Activated gamma-delta T cell treated with anti-CD3 and anti-CD28 coated beads, Interleukin-2, amount 50 U/mL, for 16 hours (primary cell): ENCODE data around the gene CFAP92.

ENCODE experiments used
- DNase-seq: peaks from one replicate; pipeline ENCODE4 v3.0.0-alpha.2; 2020; ENCODE audit warnings: low read depth

Gene CFAP92

DNA sequence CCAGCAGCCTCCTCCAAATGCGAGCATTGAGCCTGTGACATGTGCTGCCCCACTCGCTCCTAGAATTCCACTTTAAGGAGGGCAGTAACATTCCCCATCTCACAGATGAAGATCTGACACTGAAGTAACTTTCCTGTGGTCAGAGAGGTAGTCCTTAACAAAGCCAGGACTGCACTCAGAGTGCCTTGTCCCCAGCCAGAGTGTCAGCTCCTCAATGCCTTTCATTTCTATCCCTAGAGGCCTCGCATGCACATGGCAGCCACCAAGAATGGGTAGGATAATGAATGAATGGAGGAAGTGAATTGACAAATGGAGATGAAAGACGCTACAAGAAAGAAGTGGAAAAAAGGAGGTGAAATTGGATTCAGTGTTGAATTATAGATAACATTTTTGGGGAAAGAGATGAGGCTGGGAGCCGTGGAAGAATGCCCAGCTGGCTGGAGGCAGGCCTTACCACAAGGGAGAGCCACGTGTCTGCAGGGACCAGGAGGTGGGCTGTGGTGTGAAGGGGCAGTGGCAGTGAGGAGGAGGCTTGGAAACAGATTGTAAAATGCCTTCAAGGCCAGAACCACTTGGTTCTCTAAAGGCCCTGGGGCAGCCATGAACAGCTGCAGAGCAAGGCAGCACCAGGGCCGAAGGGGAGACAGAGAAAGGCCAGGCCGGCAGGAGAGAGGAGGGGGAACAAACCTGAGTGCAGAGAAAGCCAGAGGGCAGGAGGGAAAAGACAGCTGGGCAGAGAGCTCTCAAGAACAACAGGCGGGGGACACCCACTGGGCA, 10.4 kb downstream of the CFAP92 start:
- no peak for DNase-seq

DNA sequence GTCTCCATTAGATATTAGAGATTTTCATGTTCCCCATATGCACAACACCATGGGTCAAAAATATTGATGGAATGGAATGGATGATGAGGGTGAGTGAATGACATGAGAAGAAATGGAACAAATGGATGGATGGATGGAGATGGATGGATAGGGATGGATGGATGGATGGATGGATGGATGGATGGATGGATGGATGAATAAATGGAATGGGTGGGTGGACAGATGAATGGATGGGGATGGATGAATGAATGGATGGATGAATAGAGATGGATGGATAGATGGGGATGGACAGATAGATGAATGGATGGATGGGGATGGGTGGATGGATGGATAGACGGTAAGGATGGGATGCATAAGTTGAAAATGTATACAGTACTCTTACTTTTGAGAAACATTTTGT, 18.6 kb downstream of the CFAP92 start:
- no peak for DNase-seq

DNA sequence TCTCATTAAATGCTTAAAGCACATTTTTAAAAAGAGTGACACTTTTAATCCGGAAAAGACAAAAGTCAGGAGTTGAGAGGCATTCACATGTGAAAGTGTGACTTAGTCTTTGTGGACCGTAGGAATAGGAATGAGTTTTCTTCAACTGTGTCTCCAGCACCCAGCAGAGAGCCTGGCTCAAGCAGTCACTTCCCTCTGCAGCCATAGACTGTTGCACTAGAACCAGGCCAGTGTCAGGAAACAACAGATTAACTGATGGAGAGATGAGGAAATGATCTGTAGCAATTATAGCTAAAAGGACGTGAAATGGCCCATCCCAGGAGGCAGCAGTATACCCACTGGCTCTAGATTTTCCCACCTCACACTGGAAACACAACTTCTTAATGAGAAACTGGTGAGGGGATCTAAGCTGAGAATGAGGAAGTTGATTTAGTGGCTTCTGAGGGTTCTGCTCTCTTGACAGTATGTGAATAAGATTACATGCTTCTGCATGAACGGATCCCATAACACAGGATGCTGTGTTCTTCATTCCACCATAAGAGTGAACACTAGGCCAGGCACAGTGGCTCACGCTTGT, 19.8 kb downstream of the CFAP92 start:
- no peak for DNase-seq

DNA sequence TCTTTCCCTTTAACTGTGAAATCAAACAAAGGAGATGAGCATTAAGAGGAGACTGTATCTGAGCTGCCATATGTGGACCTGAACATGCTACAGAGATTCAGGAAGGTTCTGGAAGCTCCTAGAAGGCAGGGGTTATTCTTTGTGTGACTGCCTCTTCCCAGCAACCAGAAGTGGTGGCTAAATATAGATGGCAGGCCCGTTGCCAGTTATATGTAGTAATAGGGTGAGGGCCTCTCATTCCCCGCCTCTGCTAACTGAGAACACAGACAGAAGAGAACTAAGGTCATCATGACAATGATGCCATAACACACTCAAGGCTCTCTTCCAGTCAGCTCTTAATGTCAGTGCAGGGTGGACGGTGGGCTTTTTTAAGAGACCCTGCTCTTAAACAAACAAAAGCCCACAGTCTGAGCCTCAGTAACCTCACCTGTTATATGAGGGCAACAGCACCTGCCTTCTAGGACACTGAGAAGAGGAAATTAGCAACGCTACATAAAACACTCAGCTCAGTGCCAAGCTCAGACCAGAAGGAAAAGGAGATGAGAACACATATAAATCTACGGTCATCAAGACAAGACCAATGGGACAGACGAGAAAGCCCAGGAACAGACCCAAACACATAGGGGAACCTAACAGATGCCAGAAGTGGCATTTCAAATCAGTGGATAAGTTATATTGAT, 22.3 kb downstream of the CFAP92 start:
- no peak for DNase-seq

DNA sequence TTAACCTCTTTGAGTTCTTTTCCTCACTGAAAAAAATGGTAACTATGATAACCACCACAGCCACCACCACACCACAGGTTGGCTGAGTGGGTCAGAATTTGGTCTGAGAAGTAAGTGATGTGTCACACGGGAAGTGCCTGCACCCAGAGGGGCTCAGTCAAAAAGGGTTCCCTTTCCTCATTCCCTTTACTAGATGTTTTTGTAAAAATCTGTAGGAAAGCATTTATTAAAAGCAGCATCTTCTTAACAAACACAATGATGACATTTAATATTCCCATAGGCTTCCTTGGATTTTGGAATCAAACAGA, 23.2 kb downstream of the CFAP92 start:
- no peak for DNase-seq

DNA sequence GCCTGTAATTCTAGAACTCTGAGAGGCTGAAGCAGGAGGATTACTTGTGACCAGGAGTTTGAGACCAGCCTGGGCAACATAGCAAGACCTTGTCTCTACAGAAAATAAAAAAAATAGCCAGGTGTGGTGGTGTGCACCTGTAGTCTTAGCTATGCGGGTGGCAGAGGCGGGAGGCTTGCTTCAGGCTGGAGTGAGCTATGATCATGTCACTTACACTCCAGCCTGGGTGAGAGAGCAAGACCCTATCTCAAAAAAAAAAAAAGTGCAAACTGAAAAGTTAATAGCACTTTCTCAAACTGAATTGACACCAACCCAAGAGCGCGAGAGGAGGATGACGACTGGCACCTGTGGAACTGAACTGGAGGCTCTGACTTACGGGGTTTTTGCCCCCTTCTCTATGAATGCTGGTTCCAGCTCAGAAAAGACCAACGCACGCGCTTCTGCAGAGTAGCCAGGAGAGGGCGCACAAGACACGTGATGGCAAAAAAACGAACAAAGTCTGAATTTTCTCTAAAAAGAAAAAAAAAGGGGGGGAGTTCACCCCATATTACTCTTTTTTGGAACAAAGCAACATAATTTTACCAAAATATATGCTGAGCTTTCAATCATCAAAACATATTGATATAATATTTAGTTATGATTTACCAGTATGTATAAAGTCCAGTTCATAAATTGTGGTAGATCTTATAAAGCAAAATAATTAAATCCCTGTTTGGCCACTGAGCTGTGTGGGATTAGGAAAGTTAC, 23.7 kb downstream of the CFAP92 start:
- peak; percentile 39 for DNase-seq

DNA sequence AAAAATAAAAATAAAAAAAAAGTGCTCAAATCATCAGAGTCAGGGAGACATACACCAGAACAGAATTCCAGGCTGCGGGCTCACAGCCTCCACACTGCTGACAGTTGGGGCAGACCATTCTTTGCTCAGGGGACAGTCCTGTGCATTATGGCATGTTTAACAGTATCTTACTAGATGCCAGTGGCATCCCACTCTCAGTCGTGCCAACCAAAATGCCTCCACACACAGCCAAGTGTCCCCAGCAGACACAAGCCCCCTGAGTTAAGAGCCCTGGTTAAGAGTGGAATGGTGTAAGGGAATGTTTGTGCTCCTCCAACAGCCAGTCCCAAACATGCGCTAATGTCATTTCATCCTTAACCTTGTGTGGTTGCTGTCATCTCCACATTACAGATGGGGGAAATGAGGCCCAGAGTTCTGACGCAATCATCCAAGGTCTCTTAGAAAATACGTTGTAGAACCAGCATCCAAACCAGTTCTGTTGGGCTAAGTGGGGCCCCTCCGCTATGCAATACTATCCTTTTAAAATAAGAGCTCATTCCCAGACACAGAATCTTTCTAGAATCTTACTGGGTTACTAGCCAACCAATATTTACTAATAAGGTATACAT, 26.0 kb downstream of the CFAP92 start:
- no peak for DNase-seq

DNA sequence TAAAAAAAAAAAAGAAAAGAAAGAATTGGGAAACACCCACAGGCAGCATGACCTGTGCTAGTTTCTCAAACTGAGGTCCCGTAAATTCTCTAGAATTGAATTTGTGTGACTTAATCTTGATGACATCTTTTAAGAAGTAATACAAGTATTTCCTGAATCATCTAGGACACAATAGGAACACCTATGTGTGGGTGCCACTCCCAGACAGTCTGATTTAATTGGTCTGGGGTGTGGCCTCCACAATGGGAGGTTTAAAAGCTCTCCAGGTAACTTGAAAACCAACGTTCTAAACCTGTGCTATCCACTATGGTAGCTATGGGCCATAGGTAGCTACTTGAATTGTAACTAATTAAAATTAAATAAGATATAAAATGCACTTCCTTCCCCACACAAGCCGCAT, 28.1 kb downstream of the CFAP92 start:
- DNase-seq, result no peak

DNA sequence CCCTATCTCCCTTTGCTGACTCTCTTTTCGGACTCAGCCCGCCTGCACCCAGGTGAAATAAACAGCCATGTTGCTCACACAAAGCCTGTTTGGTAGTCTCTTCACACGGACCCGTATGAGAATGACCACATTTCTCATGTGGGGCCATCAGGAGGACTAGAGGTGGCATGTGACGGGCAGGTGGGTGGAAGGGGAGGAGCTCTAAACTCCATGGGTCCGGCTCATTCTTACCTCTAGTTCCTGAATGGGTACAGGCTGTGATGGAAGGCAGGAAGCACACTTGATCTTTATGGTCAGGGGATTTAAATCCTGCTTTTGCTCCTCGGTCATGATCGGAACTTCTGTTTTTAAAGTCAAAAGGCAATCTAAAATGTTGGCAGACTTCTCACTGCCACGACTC, 28.6 kb downstream of the CFAP92 start:
- no peak for DNase-seq

DNA sequence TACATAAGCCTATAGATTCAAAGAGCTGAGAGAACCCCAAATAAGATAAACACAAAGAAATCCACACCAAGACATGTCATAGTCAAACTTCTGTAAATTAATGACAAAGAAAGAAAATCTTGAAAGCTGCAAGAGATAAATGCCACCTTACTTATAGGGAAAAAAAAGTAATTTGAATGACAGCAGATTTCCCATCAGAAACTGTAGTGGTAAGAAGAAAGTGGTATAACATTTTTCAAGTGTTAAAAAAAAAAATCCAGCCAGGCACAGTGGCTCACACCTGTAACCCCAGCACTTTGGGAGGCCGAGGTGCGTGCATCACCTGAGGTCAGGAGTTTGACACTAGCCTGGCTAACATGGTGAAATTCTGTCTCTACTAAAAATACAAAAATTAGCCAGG, 37.4 kb downstream of the CFAP92 start:
- DNase-seq, result no peak

DNA sequence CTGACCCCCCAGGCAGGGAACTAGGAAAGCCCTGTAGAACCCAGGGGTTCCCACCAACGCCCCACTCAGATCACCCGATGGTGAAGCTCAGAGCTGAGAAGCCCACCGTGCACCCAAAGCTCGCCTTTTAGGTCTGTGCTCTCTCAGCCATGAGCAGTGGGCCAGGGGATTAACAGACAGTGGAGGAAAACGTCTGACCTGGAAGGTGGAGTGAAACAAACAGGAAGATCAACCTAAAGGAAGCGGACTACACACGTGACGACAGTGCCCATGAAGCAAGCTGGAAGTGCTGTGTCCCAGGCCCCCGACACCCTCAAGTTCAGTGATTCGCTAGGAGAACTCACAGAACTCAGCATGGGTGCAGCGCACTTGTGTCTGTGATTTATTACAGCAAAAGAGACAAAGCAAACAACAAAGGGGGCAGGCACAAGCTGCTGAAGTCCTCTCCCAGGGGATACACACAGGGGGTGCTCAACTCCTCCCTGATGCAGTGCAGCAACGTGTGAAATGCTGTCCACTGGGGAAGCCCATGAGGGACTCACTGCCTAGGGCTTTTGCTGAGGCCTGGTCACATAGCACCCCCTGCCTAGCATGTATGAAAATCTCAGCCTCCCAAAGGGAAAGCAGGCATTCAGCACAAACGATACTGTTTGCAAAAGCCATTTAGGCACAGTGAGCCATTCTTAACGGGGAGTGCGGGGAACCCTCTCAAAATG, 43.5 kb downstream of the CFAP92 start:
- no peak for DNase-seq

DNA sequence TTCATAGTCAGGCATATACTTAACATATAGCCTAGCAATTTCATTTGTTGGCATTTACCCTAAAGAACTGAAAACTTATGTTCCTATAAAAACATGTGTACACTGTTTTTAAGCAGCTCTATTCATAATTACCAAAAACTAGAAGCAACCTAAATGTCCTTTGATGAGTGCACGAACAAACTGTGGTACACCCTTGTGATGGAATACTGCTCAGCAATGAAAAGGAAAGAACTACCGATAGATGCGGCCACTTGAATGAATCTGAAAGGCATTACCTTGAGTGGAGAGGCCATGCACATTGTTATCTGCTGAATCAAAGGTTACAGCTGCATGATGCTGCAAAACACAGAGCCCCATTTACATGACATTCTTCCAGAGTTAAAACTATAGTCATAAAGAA, 44.7 kb downstream of the CFAP92 start:
- no peak for DNase-seq

DNA sequence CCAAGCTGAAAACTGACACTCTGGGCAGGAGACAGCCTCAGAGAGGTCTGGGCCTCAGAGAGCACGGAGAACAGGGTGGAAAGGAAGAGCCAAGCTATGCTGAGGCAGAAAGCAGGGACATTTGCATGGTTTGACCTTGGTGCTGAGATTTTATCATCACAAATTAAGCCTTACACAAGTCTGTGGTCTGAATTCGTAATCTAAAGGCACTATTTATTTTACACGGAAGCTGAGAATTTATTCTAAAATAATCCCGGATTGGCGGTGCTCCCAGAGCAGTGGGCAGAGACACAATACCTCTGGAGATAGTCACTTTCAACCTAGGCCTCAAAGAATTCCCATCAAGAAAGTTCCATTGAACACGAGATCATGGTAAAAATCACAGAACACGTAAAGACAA, 47.5 kb downstream of the CFAP92 start:
- DNase-seq, result no peak

DNA sequence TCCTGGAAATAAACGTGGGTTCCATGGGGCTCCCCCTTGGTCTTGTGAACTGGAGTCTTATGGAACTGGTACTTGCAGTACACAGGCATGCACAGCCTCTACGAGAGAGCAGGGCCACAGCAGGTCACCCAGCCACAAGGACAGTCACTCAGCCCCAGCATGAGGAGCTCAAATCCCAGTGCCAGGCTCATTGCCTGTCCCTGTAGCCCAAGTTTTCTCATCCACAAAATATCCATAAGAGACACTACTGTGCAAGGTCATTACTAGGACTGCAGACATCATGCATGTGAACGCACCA, 48.0 kb downstream of the CFAP92 start:
- no peak for DNase-seq

DNA sequence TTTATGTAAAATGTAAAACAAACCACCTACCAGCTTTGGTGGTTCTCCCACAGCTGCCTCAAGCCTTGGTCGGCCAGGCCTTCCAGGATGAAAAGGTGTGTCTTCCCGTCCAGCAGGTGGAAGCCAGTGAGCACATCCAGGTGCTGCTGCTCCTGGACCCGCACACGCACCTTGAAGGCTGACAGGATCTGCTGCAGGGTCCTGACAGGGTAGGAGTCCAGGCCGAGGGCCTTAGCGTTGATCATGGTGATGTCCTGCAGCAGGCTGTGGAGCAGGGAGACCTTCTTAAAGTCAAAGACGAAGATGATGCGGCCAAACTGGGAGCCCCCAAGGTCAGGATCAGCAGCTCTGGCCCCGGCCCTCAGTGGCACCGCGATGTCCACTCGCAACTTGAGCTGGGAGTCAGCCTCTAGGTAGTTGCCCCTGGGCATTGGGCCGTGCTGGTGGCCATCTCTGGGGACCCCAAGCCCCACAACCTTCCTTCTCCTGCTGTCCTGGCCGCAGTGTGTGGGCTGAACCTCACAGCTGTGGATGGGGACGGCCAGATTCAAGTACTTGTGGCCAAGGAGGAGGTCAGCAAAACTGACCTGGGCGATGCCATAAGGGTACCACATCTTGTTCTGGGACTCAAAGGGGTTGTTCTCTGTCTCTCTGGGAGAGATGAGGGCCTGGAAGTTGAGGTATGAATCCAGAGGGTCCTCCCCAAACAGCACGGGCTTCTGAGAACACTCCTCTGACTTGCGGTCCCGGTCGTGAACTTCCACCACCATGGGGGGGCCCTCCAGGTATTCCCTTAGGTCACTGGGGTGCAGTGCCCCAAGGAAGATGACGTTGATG, 48.6 kb downstream of the CFAP92 start:
- DNase-seq, result no peak

DNA sequence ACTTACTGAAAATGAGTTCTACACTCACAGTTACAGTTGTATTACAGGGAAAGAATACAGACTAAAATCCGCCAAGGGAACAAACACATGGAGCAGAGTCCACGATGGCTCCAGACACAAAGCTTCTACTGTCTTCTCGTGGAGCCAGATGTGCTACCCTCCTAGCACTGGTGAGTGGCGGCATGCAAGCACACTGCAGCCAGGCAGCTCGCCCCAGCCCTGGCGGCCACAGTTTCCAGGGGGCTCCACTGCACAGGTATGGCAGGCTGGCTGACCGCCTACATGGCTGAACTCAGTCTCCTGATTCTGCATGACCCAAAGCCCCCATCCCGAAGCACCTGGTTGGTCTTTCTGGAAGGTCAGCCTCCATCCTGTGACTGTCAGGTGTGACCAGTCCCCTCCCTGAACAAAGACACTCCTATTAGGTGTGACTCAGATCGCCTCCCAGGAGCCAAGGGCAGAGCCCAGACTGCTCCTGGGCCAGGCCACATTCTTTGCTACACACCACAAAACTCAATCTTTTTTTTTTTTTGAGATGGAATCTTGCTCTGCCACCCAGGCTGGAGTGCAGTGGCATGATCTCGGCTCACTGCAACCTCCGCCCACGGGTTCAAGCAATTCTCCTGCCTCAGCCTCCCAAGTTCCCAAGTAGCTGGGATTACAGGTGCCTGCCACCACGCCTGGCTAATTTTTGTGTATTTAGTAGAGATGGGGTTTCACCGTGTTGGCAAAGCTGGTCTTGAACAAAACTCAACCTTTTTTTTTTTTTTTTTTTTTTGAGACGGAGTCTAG, 51.5 kb downstream of the CFAP92 start:
- no peak for DNase-seq

DNA sequence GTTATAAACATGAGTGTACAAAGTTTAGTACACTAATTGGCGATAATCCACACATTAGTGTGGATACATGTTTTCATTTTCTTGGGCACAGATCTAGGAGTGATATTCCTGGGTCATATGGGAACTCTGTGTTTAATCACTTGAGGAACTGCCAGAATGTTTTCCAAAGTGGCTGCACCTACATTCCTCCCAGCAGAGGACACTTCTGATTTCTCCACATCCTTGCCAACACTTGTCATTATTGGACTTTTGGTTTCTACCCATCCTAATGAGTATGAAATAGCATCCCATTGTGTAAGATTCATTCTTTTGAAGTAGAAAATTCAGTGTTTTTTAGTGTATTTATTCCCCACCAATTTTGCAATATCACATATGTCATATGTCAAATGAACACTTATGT, 53.6 kb downstream of the CFAP92 start:
- no peak for DNase-seq

DNA sequence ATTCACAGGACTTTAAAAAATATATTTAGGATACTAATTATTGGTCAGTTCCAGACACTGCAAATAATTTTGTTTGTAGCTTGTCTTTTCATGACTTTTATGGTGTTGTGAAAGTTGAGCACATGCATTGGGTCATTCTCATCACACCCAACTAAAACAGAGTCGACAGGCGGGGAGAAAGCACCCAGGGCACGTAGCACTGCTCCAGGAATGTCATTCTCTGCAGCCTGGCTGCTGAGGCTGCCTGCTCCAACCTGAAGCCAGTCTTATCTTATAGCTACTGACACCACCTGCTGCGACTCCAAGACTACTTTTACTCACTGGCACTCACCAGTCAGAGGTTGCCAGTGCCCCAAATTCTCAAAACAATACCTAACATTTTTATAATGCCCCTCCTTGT, 57.5 kb downstream of the CFAP92 start:
- DNase-seq, result no peak

DNA sequence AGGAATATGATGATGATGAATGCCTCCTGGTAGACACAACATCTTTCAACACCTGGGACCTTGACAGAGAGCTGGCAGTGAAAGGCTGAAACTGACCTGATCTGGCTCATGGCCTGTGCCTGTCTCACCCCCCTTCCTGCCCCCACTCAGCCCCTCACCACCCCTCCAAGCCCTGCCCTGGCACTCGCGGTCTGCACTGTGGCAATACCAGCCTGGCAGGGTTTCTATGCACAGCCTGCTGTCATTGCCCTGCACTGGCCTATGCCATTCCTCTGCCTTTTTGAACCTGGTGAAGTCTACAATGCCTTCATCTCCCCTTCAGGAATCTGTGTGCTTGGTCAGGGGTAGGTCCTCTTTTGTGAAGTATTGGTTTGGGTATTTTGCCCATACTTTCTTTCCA, 58.0 kb downstream of the CFAP92 start:
- no peak for DNase-seq

DNA sequence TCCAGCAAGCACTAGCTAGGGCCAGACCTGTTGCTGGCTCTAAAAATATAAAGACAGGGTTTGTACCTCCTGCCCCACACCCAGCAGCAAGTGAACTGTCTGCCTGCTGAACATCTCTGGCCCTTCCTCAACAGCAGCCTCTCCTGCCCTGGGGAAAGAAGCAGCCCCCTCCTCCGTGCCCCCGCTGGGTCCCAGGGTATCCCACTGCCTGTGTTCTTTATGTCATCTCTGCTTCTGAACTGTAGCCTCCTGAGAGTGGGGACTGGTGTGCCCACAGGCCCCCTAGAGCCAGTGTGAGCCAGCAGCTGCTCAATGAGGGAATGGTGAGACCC, 60.0 kb downstream of the CFAP92 start:
- DNase-seq, result no peak
